CD14-positive monocyte (primary cell): ENCODE results near the gene BOLA2. TPM values are rescaled to one million over a fixed set of nuclear protein-coding genes. Genes with fewer than 3 reads are reported as not detected.
"Not testable (repeated sequence)": the region's sequence is repeated elsewhere in the genome, so short reads cannot be mapped to it uniquely, and the experiment has no call there.

ENCODE experiments used
- DNase-seq, 3 donors: peaks; one replicate each; pipeline ENCODE4 v3.0.0-alpha.2; 2011 to 2022
- H2AFZ ChIP-seq: 2 replicates; pipeline ENCODE4 v1.6.0; 2012; ENCODE audit warnings: mild to moderate bottlenecking, low read depth, low read length, inconsistent platforms; ENCODE audit not compliant: insufficient read depth, poor library complexity, severe bottlenecking
- H3K27ac ChIP-seq, 2 donors: 1 replicate in 1 of 2; 2 replicates in 1 of 2; pipeline ENCODE4 v1.5.1; 2012 to 2013; ENCODE audit warnings: low read length in 2 of 2, control low read depth in 1 of 2, inconsistent platforms in 1 of 2, low read depth in 1 of 2, mild to moderate bottlenecking in 1 of 2
- H3K27me3 ChIP-seq, 2 donors: one replicate each; pipeline versions ENCODE4 v1.6.0 to v1.6.1; 2011 to 2013; ENCODE audit warnings: low read length in 2 of 2; ENCODE audit not compliant: control insufficient read depth in 2 of 2, insufficient read depth in 2 of 2
- H3K36me3 ChIP-seq, 2 donors: replicated peaks in 1 of 2; 1 replicate in 1 of 2; 2 replicates in 1 of 2; pipeline versions ENCODE4 v1.5.1 to v1.6.1; 2012 to 2013; ENCODE audit warnings: low read length in 2 of 2, control low read depth in 1 of 2, inconsistent platforms in 1 of 2, mild to moderate bottlenecking in 1 of 2; ENCODE audit not compliant: insufficient read depth in 2 of 2, control insufficient read depth in 1 of 2
- H3K4me1 ChIP-seq, 2 donors: 1 replicate in 1 of 2; 2 replicates in 1 of 2; pipeline versions ENCODE4 v1.5.1 to v1.6.1; 2012 to 2013; ENCODE audit warnings: low read length in 2 of 2, control low read depth in 1 of 2, inconsistent platforms in 1 of 2, mild to moderate bottlenecking in 1 of 2, moderate library complexity in 1 of 2; ENCODE audit not compliant: insufficient read depth in 2 of 2, control insufficient read depth in 1 of 2
- H3K4me2 ChIP-seq: replicated peaks from 2 replicates; pipeline ENCODE3; 2012; ENCODE audit warnings: low read length, moderate library complexity, mild to moderate bottlenecking; ENCODE audit not compliant: poor library complexity, severe bottlenecking; ENCODE audit errors: extremely low read depth
- H3K4me3 ChIP-seq, 3 experiments: fragments of 200-600 bp in 1 of 3; sonication (generic) in 1 of 3; replicated peaks in 1 of 3; 1 replicate in 2 of 3; 2 replicates in 1 of 3; pipeline ENCODE4 v1.5.1; 2011 to 2013; ENCODE audit warnings: low read length in 3 of 3, mild to moderate bottlenecking in 3 of 3, control low read depth in 2 of 3, low read depth in 2 of 3, inconsistent platforms in 1 of 3, moderate library complexity in 1 of 3
- H3K79me2 ChIP-seq: 2 replicates; pipeline ENCODE4 v1.6.0; 2012; ENCODE audit warnings: mild to moderate bottlenecking, control low read depth, inconsistent platforms, low read length, moderate library complexity; ENCODE audit not compliant: insufficient read depth
- H3K9ac ChIP-seq: 2 replicates; pipeline ENCODE4 v1.6.0; 2017; ENCODE audit warnings: low read length, mild to moderate bottlenecking; ENCODE audit not compliant: insufficient read depth, poor library complexity, severe bottlenecking
- H3K9me3 ChIP-seq, 2 donors: replicated peaks in 1 of 2; 1 replicate in 1 of 2; 2 replicates in 1 of 2; pipeline versions ENCODE4 v1.5.1 to v1.6.1; 2012 to 2013; ENCODE audit warnings: low read length in 2 of 2, control low read depth in 1 of 2; ENCODE audit not compliant: control insufficient read depth in 1 of 2, insufficient read depth in 1 of 2
- H4K20me1 ChIP-seq: 2 replicates; pipeline ENCODE4 v1.6.0; 2012; ENCODE audit warnings: mild to moderate bottlenecking, low read length, control low read depth, moderate library complexity; ENCODE audit not compliant: insufficient read depth
- H3K27ac Mint-ChIP-seq, 7 donors: one replicate each; pipeline ENCODE4 v1.8.0; 2020; ENCODE audit warnings: mild to moderate bottlenecking in 7 of 7, mixed read lengths in 7 of 7, moderate library complexity in 6 of 7, inconsistent platforms in 2 of 7
- H3K27me3 Mint-ChIP-seq, 3 donors: one replicate each; pipeline ENCODE4 v1.8.0; 2021 to 2022; ENCODE audit warnings: low read depth in 3 of 3, mild to moderate bottlenecking in 3 of 3, mixed read lengths in 3 of 3, moderate library complexity in 3 of 3, inconsistent platforms in 1 of 3
- H3K36me3 Mint-ChIP-seq, 2 donors: one replicate each; pipeline ENCODE4 v1.8.0; 2020; ENCODE audit warnings: mixed read lengths in 2 of 2, inconsistent platforms in 1 of 2, mild to moderate bottlenecking in 1 of 2
- H3K4me1 Mint-ChIP-seq: one replicate; pipeline ENCODE4 v1.8.0; 2020; ENCODE audit warnings: mild to moderate bottlenecking, mixed read lengths
- H3K4me3 Mint-ChIP-seq, 2 donors: one replicate each; pipeline ENCODE4 v1.8.0; 2020; ENCODE audit warnings: mild to moderate bottlenecking in 2 of 2, mixed read lengths in 2 of 2, moderate library complexity in 1 of 2
- H3K9me3 Mint-ChIP-seq, 7 donors: one replicate each; pipeline ENCODE4 v1.8.0; 2020 to 2022; ENCODE audit warnings: mixed read lengths in 7 of 7, mild to moderate bottlenecking in 6 of 7, moderate library complexity in 6 of 7, inconsistent platforms in 2 of 7
- WGBS: methylation state at CpG from one replicate; pipeline ENCODE4 v1.1.5; 2013; ENCODE audit warnings: missing lambda C conversion rate; ENCODE audit not compliant: insufficient coverage; 5-methylcytosine and 5-hydroxymethylcytosine counted together
- intact Hi-C, 2 donors: fragments of 100-400 bp; cut with micrococcal nuclease; formaldehyde crosslinking; loops; one replicate each; pipeline versions ENCODE4 v1.15.0 to v1.15.1; 2023
- polyA plus RNA-seq, 3 donors: library from polyadenylated mRNA; depleted of rRNA in 1 of 3; unstranded in 2 of 3; stranded (reverse) in 1 of 3; fragments of 300-500 nt in 2 of 3; fragments of >200 nt in 1 of 3; fragmentation: Illumina TruSeq in 2 of 3; gene quantifications; 1 replicate in 2 of 3; 2 replicates in 1 of 3; pipeline ENCODE4 v1.2.3, GENCODE V29; 2012 to 2021
- small RNA-seq: library from RNA; depleted of rRNA; stranded (forward); fragments of <200 nt; gene quantifications from one replicate; pipeline ENCODE3, GENCODE V24; 2012; ENCODE audit warnings: low read depth; ENCODE audit not compliant: insufficient read length

The BOLA2 gene
- polyA plus RNA-seq, 3 donors = 7.3 to 24.8 (median 16.0) TPM

- H3K9me3 Mint-ChIP-seq, intact Hi-C loops, H3K9me3 ChIP-seq, H2AFZ ChIP-seq, H3K79me2 ChIP-seq, H3K27me3 Mint-ChIP-seq, DNase-seq, H3K27ac Mint-ChIP-seq, H3K4me3 Mint-ChIP-seq, H3K9ac ChIP-seq, H3K4me1 ChIP-seq, H3K4me2 ChIP-seq, H3K4me1 Mint-ChIP-seq, H3K27me3 ChIP-seq, H4K20me1 ChIP-seq, H3K27ac ChIP-seq, H3K4me3 ChIP-seq: not testable (repeated sequence)
- peaks cover 0 to 27% of the 10 kb centered on the region in 2 donors for H3K36me3 ChIP-seq
- H3K36me3 Mint-ChIP-seq = peaks cover 24 to 34% of the 10 kb centered on the region in 2 donors
- no CpG with 5 or more reads among the region's 3 CpGs for WGBS
Measured at GRCh38 chr16:29425390-29425789, 28.8 kb downstream of the BOLA2 start.

DNA sequence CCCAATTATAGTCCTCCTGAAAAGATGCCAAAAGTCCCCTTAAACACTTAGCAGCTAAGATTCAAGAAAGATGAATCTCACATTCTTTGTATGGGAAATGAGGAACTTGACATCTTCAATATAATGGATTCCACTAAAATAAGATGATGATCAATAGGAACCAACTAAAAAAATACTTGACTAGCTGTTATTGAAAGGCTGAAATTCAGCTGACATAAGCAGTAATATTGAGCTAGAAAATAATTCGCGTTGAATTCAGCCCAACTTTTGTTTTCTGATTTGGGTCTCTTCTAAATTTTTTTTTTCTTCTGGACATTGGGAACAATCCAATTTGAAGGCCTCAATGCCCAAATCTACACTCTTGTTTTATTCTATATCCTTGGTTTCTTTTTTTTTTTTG lies 30.6 kb downstream of the BOLA2 start:
- not testable (repeated sequence) for H3K27me3 Mint-ChIP-seq, H3K9me3 Mint-ChIP-seq
- no CpG with 5 or more reads among the region's 2 CpGs for whole genome bisulfite sequencing

DNA sequence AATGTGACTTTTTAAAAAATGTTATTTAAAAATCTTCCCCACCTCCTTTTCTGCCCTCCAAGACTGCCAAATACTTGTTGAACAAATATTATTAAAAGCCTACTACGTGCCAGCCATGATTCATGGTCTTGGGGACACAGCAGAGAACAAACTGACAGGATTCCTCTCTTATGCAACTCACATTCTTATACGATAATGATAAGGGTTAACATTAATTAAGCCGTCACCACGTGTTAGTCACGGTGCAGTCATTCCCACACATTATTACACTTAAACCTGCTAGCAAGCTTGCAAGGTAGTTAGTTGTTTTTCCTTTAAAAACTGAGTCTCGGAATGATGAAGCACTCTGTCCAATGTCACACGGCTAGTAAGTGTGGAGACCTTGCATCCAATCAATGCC lies 48.9 kb downstream of the BOLA2 start:
- H3K9me3 ChIP-seq, H3K4me1 ChIP-seq, DNase-seq, H3K9me3 Mint-ChIP-seq, H3K4me3 Mint-ChIP-seq, H3K79me2 ChIP-seq, H3K27me3 ChIP-seq, H3K4me1 Mint-ChIP-seq, H3K27ac ChIP-seq, H2AFZ ChIP-seq, H3K27ac Mint-ChIP-seq, H3K4me3 ChIP-seq, H4K20me1 ChIP-seq, H3K27me3 Mint-ChIP-seq, intact Hi-C loops, H3K4me2 ChIP-seq, H3K9ac ChIP-seq: not testable (repeated sequence)
- peaks cover 10 to 21% of the 10 kb centered on the region in 2 donors for H3K36me3 Mint-ChIP-seq
- peaks cover 0 to 10% of the 10 kb centered on the region in 2 donors for H3K36me3 ChIP-seq
- WGBS = no CpG with 5 or more reads among the region's 7 CpGs

More for the DNA sequence above, 30.6 kb downstream of the BOLA2 start:
- H3K4me3 ChIP-seq, H4K20me1 ChIP-seq, DNase-seq, intact Hi-C loops, H3K4me3 Mint-ChIP-seq, H3K4me1 ChIP-seq, H3K9me3 ChIP-seq, H3K4me2 ChIP-seq, H3K27ac Mint-ChIP-seq, H2AFZ ChIP-seq, H3K9ac ChIP-seq, H3K27ac ChIP-seq, H3K79me2 ChIP-seq, H3K27me3 ChIP-seq, H3K4me1 Mint-ChIP-seq: not testable (repeated sequence)
- peaks cover 18 to 32% of the 10 kb centered on the region in 2 donors for H3K36me3 Mint-ChIP-seq
- H3K36me3 ChIP-seq = peaks cover 0 to 18% of the 10 kb centered on the region in 2 donors

Small RNA genes lying within 50 kb of the gene (small RNA-seq; reads per million reads assigned to genes)
- not detected for gene AC133555.2

Other genes with a start within 250 kb of the BOLA2 start
- gene NPIPB11, start 47.6 kb downstream of the BOLA2 start, polyA plus RNA-seq = 10 to 100 TPM in 1 of 3 donors, under 1 TPM in 1, not detected in 1; 0.05 to 12.6 TPM
- gene SLX1B, start 182 bp upstream of the BOLA2 start, polyA plus RNA-seq = 10 to 100 TPM; 34.4 to 37.7 (median 37.5) TPM
- 100 to 1,000 TPM in 2 of 3 donors, 10 to 100 TPM in 1; 13.8 to 133 (median 110) TPM for gene SULT1A4, start 5.6 kb upstream of the BOLA2 start, polyA plus RNA-seq
- gene NPIPB12, start 52.1 kb upstream of the BOLA2 start, polyA plus RNA-seq = 100 to 1,000 TPM in 1 of 3 donors, under 1 TPM in 2; 0.28 to 149 (median 0.46) TPM
- 10 to 100 TPM; 42.4 to 71.0 (median 46.6) TPM for gene SPN, start 208.9 kb upstream of the BOLA2 start, polyA plus RNA-seq
- 1 to 10 TPM; 2.1 to 4.7 (median 3.9) TPM for gene QPRT, start 224.8 kb upstream of the BOLA2 start, polyA plus RNA-seq